ENCODE measurements around the gene ETFB. TPM values are rescaled to one million over a fixed set of nuclear protein-coding genes. Genes with fewer than 3 reads are reported as not detected.

ETFB gene
- total RNA-seq, 1 donor from 2014 or later: 60.0 TPM

DNA sequence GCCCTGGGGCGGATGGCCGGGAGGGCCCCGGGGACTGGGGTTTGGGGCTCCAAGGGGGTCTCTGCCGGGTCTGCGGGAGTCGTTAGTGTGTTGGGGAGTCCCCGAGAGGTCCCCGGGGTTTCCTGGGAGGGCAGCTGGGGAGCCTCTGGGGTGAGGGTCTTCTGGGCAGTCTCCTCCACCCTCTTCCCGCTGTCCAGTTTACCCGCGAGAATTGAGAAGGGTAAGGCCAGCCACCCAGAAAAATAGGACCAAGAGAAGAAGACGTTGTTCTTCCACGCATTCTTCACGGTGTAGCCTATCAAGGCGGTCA is 1.0 kb upstream of the ETFB start:
- Mint-ChIP-seq H3K27ac (peak overlapping the region; percentile 96), H3K27me3 (ENCODE audit: low read depth) (peaks cover 14% of the 10 kb centered on the region), H3K4me1 (peaks cover 29% of the 10 kb centered on the region), H3K36me3 (no peaks in the 10 kb centered on the region), H3K9me3 (no peaks in the 10 kb centered on the region), H3K4me3 (peak overlapping the region; percentile 85)
- peak in 1 of 2 experiments; percentile 63 for DNase-seq (ENCODE audit: low spot score in 2 of 2, unreplicated experiment in 2 of 2)
- TF ChIP-seq, protein P1, sequence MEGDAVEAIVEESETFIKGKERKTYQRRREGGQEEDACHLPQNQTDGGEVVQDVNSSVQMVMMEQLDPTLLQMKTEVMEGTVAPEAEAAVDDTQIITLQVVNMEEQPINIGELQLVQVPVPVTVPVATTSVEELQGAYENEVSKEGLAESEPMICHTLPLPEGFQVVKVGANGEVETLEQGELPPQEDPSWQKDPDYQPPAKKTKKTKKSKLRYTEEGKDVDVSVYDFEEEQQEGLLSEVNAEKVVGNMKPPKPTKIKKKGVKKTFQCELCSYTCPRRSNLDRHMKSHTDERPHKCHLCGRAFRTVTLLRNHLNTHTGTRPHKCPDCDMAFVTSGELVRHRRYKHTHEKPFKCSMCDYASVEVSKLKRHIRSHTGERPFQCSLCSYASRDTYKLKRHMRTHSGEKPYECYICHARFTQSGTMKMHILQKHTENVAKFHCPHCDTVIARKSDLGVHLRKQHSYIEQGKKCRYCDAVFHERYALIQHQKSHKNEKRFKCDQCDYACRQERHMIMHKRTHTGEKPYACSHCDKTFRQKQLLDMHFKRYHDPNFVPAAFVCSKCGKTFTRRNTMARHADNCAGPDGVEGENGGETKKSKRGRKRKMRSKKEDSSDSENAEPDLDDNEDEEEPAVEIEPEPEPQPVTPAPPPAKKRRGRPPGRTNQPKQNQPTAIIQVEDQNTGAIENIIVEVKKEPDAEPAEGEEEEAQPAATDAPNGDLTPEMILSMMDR (IDR thresholded peaks at IDR 0.05; ENCODE audit: unreplicated experiment): no peak

DNA sequence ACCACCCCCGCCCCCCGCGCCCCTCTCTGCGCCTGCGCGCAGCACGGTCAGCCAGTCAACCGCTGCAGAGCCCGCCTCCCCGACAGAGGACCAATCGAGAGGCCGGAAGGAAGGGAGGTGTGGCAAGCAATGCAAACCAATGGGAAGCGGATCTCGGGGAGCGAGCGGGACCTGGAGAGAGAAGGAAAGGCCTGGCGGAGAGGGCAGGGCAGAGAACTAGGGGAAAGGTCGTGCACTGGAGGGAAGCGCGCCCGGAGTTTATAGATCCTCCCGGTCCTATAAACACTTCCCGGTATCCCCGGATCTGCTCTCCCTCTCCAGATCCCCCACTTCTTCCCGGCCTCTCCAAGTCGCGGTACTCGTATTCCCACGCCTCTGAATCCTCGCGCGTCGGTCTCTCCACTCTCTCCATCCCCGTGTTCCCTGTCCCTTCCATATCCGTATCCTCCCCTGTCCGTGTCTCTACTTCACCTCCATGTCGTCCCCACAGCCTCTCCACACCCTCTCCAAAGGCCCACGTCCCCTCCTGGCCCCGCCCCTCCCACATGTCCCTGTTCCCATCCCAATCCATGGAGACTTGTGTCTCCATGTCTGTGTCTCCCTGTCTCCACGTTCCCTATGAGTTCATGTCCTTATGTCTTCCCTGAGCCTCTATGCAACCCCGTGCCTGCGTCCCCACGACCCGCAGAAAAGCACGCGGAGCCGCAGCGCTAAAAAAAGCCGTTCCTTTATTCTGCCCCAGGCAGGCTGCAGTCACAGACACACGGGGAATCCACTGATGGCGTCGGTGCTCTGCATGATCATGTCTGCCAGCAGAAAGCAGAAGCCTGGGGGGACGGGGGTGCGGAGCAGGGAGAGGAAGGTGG is 434 bp upstream of the ETFB start:
- H3K4me1 Mint-ChIP-seq: peaks cover 29% of the 10 kb centered on the region
- H3K4me3 Mint-ChIP-seq: peak overlapping the region; percentile 85
- TF ChIP-seq, protein P1 (IDR thresholded peaks at IDR 0.05; ENCODE audit: unreplicated experiment): no peak
- no peaks in the 10 kb centered on the region for H3K9me3 Mint-ChIP-seq
- peak; percentile 92 to 93 for DNase-seq (ENCODE audit: low spot score in 2 of 2, unreplicated experiment in 2 of 2)
- H3K27me3 Mint-ChIP-seq (ENCODE audit: low read depth): peaks cover 9% of the 10 kb centered on the region
- no peaks in the 10 kb centered on the region for H3K36me3 Mint-ChIP-seq
- peak overlapping the region; percentile 96 for H3K27ac Mint-ChIP-seq

DNA sequence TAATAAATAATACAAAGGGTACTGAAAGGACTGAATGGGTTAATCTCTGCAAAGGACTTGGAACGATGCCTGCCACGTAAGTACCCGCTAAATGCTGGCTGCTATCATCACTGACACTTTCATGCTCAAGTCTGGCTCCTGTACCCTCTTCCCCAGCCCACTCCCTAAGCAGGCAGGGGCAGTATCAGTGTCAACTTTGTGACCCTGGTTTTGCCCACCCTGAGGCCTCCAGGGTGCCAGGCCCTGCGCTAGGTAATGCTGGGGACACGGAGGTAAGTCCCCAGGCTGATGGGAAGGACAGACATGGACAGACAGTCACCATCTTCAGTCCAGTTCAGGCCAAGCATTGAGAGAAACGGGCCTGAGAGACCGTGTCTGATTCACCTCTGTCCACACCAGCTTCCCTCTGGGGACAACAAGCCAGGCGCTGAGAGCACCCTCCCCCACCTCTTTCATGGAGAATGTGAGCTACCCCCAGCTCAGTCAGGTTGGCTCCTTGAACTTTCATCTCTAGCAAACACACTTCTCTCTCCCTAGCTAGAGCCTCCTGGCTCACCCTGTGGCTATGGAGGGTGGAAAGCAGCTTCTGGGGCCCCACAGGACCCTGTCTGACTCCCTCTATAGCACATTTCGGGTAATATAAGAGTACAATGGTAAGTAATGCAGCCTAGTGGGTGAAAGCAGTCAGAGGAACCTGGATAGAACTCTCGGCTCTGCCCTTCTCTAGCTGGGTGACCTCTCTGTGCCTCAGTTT is 800 bp downstream of the ETFB start:
- H3K4me1 Mint-ChIP-seq: peaks cover 29% of the 10 kb centered on the region
- peaks cover 2% of the 10 kb centered on the region for H3K27me3 Mint-ChIP-seq (ENCODE audit: low read depth)
- H3K9me3 Mint-ChIP-seq: no peaks in the 10 kb centered on the region
- H3K27ac Mint-ChIP-seq: peak overlapping the region; percentile 91
- no peaks in the 10 kb centered on the region for H3K36me3 Mint-ChIP-seq
- TF ChIP-seq, protein P1 (IDR thresholded peaks at IDR 0.05; ENCODE audit: unreplicated experiment): no peak
- no peak for DNase-seq (ENCODE audit: low spot score in 2 of 2, unreplicated experiment in 2 of 2)
- H3K4me3 Mint-ChIP-seq: peak overlapping the region; percentile 85

DNA sequence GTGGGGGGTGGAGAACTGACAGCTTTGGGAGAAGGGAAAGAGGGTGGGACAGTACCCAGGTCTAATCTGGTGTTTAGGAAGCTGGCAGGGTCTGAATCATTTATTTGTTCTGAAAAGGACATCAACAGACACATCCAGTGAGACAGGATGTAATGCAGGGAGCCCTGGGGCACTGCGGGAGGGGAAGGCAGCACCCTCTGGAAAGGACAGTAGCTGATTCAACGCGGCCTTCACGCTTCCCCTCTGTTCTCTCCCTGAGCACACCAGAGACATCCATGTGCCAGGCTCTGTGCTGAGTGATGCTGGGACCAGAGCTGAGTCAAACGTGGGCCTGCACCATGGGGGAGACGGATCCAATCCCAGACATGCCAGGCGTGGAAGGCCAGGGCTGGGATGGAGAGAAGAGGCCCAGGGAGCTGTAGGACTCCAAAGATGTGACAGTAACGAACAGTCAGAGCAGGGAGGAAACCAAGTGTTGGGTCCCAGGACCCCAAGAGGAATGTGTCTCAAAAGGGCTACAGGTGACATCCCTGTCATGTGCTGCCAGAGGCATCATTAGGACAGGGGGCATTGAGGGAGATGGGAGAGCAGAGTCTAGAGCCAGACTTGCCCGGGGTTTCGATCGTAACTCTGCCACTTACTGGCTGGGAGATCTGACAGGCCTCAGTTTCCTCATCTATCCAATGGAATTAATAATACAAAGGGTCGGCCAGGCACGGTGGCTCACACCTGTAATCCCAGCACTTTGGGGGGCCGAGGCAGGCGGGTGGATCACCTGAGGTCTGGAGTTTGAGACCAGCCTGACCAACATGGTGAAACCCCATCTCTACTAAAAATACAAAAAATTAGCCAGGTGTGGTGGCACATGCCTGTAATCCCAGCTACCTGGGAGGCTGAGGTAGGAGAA is 1.7 kb downstream of the ETFB start:
- Mint-ChIP-seq H3K36me3 (no peaks in the 10 kb centered on the region), H3K27me3 (ENCODE audit: low read depth) (no peaks in the 10 kb centered on the region), H3K9me3 (no peaks in the 10 kb centered on the region), H3K4me3 (peak overlapping the region; percentile 38), H3K4me1 (peaks cover 30% of the 10 kb centered on the region), H3K27ac (peak overlapping the region; percentile 34)
- TF ChIP-seq, protein P1 (IDR thresholded peaks at IDR 0.05; ENCODE audit: unreplicated experiment): no peak
- DNase-seq (ENCODE audit: low spot score in 2 of 2, unreplicated experiment in 2 of 2): no peak

DNA sequence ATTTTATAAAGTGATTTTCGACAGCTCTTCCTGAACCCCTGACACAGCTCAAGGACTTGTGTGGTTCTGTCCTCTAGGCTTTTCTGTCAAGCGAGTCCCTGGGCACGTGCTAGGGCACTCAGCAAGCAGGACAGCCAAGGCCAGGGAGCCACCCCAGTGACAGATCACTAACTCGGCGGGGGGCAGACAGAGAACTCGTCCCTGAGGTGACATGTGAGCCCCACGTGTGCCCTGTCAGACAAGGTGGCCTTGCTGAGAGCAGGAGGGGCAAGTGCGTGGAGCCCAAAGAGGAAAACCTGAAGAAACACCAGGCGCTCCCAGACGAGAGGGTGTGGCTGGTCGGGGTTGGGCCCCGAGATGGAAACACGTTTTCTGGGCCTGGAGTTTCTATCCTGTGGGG is 4.9 kb downstream of the ETFB start:
- TF ChIP-seq, protein P1 (IDR thresholded peaks at IDR 0.05; ENCODE audit: unreplicated experiment): no peak
- no peaks in the 10 kb centered on the region for H3K36me3 Mint-ChIP-seq
- H3K4me1 Mint-ChIP-seq: peaks cover 30% of the 10 kb centered on the region
- H3K27me3 Mint-ChIP-seq (ENCODE audit: low read depth): no peaks in the 10 kb centered on the region
- H3K27ac Mint-ChIP-seq: no peak overlapping the region
- H3K9me3 Mint-ChIP-seq: no peaks in the 10 kb centered on the region
- H3K4me3 Mint-ChIP-seq: no peak overlapping the region
- DNase-seq (ENCODE audit: low spot score in 2 of 2, unreplicated experiment in 2 of 2): no peak
